GM19351 (cell line): ENCODE data around the gene TFB2M.
A peak's percentile ranks its signal among the peaks of the same experiment; 100 is the strongest.
"Not testable (repeated sequence)": the region's sequence is repeated elsewhere in the genome, so short reads cannot be mapped to it uniquely, and the experiment has no call there.

Experiments
- ATAC-seq: cut with Tn5 transposase; IDR thresholded peaks from one replicate; pipeline ENCODE4 v1.9.1; 2021; ENCODE audit warnings: mild to moderate bottlenecking, moderate library complexity; ENCODE audit not compliant: unreplicated experiment

TFB2M gene, protein sequence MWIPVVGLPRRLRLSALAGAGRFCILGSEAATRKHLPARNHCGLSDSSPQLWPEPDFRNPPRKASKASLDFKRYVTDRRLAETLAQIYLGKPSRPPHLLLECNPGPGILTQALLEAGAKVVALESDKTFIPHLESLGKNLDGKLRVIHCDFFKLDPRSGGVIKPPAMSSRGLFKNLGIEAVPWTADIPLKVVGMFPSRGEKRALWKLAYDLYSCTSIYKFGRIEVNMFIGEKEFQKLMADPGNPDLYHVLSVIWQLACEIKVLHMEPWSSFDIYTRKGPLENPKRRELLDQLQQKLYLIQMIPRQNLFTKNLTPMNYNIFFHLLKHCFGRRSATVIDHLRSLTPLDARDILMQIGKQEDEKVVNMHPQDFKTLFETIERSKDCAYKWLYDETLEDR

GRCh38 chr1:246566128-246566812, at the start of gene TFB2M, which contains the start of gene CNST:
Gene TFB2M (minus strand): TSS chr1:246566261. CDS start chr1:246566138, 123 bp downstream.
Gene CNST (plus strand): TSS chr1:246566456. CDS start chr1:246591563, 25,107 bp downstream.
- peak; percentile 86 for ATAC-seq

DNA sequence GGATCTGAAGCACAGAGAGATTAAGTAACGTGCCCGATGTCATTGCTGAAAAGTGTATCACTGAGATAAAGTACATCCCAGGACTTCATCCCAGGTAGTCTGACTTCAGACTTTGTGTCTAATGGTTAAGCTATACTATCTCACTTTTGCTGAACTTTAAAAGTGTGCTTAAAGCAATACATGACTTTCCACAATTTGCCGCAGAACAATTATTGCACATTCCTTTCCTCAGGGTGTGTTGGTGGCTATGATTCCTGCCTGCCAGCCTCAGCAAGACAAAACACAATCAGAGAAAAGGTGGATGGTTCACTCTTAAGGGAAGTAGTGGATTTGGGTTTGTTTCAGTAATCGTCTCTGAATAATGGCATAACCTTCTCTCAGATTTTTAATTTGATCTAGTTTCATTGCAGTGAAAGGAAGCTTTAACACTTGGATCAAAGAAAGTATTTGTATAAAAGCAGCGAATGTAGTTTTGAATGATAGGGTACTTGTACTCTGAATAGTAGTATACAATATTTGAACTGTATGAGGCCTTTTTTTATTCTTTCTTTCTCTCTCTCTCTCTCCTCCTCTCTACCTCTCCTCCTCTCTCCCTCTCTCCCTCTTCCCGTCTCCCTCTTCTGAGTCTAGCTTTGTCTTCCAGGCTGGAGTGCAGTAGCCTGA, 47.2 kb upstream of the TFB2M start:
- no peak for ATAC-seq

DNA sequence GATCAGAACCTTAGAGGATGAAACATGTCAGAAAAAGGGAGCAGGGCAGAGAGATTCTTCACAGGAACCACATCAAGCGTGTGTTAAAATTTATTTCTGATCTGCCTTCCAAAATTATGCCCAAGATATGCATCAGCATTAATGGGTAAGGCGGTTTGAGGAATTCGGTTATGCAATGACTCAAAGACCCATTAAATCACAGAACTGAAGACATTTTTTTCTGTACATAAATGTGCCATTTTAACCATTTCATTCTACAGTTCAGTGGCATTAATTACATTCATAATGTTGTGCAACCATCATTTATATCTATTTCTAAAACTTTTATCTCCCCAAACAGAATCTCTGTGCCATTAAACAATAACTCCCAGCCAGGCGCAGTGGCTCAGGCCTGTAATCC, 43.6 kb upstream of the TFB2M start:
- no peak for ATAC-seq

- ATAC-seq = peak; percentile 85
Observed at GRCh38 chr1:246608616-246609376, 42.7 kb upstream of the TFB2M start.

DNA sequence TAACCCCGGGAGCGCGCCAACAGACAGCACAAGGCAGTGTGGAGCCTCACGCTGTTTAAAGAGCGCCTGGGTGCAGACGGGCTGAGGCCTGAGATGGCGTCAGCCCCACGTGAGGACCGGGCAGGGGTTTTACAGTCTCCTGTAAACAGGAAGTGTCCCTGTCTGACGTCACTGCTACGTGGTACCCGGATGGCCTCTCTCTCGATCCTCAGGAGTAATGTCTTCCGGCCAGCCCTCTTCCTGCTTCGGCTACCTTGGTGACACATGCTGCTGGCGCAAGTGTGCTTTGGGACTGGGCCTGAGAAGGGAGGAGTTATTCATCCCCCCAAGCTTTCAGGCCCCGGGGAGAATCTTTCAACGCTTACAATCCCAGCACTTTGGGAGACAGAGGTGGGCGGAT, 41.4 kb upstream of the TFB2M start:
- no peak for ATAC-seq

DNA sequence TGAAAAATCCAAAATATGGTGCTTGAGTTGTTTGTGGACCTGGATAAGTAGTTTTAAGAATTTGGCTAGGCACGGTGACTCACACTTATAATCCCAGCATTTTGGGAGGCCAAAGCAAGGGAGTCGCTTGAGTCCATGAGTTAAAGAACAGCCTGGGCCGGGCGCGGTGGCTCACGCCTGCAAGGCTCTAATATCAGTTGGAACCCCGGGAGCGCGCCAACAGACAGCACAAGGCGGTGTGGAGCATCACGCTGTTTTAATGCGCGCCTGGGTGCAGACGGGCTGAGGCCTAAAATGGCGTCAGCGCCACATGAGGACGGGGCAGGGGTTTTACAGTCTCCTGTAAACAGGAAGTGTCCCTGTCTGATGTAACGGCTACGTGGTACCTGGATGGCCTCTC, 39.2 kb upstream of the TFB2M start:
- ATAC-seq = not testable (repeated sequence)

DNA sequence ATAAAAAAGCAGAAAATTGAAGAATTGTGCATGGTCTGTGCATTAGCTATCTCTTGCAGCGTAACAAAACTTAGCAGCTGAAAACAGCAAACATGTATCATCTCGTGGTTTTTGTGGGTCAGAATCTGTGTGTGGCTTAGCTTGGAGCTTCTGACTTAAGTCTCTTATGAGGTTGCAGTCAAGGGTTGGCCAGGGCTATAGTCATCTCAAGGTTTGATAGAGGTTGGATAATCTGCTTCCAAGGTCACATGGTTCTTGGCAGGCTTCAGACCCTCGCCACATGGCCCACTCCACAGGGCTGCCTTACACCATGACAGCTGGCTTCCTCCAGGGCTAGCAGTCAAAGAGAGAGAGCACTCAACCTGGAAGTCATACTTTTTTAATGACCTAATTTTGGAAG, 36.1 kb upstream of the TFB2M start:
- no peak for ATAC-seq

DNA sequence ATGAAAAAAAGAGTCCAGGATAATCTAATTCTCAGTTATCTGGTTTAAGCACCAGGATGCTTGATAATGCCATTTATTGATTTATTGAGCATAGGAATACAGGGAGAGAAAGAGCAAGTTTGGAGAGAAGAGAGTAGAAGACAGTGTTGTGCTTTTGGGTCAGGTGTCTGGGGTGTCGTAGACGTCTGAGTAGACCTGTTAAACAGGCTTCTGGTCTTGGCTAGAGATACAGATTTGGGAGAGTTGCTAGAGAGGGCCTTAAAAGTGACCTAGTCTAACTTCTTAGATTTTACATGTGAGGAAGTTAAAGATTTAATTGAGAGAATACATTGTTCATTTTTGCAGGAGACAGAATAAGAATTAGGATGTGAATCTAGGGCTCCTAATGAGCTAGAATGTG, 34.5 kb upstream of the TFB2M start:
- ATAC-seq = no peak

GRCh38 chr1:246599315-246599714, 33.3 kb upstream of the TFB2M start:
- ATAC-seq = no peak

DNA sequence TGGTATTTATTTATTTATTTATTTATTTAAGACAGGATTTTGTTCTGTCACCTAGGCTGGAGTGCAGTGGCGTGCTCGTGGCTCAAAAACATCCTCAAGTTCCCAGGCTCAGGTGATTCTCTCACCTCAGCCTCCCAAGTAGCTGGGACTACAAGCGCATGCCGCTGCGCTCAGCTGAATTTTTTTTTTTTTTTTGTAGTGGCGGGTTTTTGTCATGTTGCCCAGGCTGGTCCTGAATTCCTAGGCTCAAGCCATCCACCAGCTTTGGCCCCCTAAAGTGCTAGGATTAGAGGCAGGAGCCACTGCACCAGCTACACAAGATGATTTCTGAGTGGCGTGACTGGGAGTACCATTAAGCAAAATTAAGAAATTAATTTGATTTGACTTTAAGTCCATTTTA, 31.9 kb upstream of the TFB2M start:
- ATAC-seq = no peak

- no peak for ATAC-seq
Observed at GRCh38 chr1:246597340-246597739, 31.3 kb upstream of the TFB2M start.

DNA sequence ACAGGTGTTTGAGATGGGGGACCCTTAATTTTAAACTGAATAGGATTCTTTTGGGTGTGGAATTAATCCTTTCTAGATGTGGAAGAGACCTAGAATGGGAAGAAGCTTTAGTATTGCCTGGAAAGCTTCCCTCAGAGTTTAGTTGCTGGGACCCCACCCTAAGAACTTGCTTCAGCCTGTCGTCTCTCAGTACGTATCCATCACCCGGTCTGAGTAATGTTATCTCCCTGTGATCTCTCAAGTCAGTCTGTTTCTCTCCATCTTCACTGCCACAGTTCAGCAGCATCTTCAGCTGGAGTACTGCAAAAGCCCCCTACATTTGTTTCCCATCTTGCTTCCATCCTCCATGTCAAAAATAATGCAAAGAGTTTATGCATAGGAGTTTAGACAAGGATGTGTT, 29.1 kb upstream of the TFB2M start:
- ATAC-seq = no peak

- no peak for ATAC-seq
Observed at GRCh38 chr1:246592695-246593094, 26.6 kb upstream of the TFB2M start.

GRCh38 chr1:246591958-246592357, 25.9 kb upstream of the TFB2M start:
- no peak for ATAC-seq

GRCh38 chr1:246591504-246591903, 25.4 kb upstream of the TFB2M start:
- ATAC-seq = peak; percentile 96

DNA sequence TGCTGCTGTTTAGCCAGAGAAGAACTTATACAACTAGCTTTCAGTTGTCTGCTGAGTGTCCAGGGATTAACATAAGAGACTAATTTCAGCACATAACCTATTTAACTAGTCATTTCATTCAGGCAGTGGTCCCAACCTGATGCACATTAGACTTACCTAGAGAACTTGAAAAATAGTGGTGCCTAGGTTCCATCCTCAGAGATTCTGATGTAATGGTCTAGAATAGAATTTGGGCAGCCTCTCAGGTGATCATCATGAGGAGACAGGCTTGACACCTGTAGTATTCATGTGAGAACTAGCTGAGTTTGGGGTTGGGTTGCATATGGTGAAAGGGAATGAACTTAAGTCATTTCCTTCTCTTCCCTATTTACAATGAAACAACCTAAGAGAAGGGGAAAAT, 25.0 kb upstream of the TFB2M start:
- ATAC-seq = peak; percentile 43

GRCh38 chr1:246589919-246590318, 23.9 kb upstream of the TFB2M start:
- not testable (repeated sequence) for ATAC-seq

GRCh38 chr1:246588159-246588721, 22.2 kb upstream of the TFB2M start:
- no peak for ATAC-seq

DNA sequence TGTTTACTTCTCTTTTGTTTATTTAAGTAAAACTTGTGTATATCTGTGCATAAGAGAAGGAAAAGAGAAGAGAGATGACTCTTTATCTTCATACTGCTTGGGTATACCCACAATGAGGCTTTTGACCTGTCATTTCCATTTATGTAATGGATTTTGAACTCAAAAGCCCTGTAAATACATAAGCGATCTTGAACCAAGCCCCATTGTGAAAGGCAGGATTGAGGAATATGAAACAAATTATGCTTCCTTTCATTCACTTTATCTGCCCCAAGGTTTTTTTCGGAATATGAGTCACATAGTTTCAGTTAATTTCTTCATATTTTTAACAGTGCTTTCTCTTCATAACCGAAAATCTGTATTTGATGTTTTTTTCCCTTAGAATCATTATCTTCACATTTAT, 21.5 kb upstream of the TFB2M start:
- ATAC-seq = peak; percentile 32

DNA sequence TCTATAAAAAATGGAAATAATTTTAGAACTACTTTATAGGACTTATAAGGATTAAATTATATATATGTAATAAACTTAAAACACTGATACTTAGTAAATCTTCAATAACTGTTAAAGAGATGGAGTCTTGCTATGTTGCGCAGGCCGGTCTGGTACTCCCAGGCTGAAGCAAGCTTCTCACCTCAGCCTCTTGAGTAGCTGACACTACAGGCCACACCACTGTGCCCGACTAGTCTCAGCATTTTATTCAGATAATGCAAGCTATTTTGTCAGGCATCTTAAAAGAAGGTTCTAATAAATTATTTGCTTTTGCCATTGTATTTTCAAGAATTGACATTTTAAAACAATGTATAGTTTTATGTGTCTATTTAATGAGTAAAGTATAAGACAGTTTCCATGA, 21.0 kb upstream of the TFB2M start:
- no peak for ATAC-seq
